Measurements from ENCODE around the gene CHCT1. TPM values are rescaled to one million over a fixed set of nuclear protein-coding genes. Genes with fewer than 3 reads are reported as not detected.

CHCT1 gene
- total RNA-seq, 1 experiment from 2014 or later = not detected

DNA sequence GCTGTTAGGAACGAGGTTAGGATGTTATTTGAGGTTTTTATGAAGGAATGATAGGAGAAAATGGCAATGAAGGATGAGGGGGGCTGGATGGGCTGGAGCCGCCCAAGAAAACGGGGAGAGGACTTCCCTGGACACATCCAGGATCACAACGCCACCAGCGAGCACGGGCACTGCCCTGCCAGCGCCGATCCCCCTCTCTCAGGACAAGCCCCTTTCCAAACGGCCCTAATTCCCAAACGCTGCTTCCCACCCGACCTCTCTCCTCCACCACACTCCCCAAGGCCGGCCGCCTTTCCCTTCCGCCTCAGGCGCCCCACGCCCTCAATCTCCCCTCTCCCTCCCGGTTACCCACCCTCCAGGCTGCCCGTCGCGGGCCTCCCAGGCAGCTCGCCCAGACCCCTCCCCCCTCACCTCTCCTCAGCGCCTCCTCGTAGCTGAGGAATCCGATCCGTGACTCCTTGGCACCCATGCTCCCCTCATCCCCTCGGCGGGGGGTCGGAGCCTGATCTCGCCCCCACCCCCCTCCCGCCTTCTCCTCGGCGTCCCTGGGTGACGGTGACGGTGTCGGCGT lies 30.7 kb upstream of the CHCT1 start:
- ChIA-PET POLR2A (interaction anchor here (0.5 to 0.7 kb wide), 2 partner anchors 71 to 78 kb away, joined by 3 to 12 read pairs; no protein-coding TSS in a partner anchor), CTCF (interaction anchor here (0.7 kb wide), 1 partner anchor 12 kb away, joined by 3 read pairs; no protein-coding TSS in a partner anchor)
- peak; percentile 70 for ATAC-seq
- intact Hi-C loops (cut with micrococcal nuclease; ENCODE audit: unreplicated experiment) (no loop called here), in situ Hi-C loops (cut with HindIII; ENCODE audit: low pct_unique_long_range_greater_than_20kb, low sequenced_read_pairs) (no loop called here)
- no peak for DNase-seq (ENCODE audit: low read depth, low spot score)
- Histone ChIP-seq H3K27ac (ENCODE audit: low read length) (peak overlapping the region; percentile 92), H3K4me1 (ENCODE audit: control insufficient read depth, insufficient read depth, low read length) (peaks cover 16% of the 10 kb centered on the region), H3K36me3 (ENCODE audit: control insufficient read depth, insufficient read depth, low read length) (peaks cover 11% of the 10 kb centered on the region), H3K4me3 (ENCODE audit: low read depth in 2 of 2, low read length in 2 of 2) (peak overlapping the region; percentile 86 to 92), H3K9me3 (ENCODE audit: control insufficient read depth, insufficient read depth, low read depth, low read length) (no peaks in the 10 kb centered on the region), H3K27me3 (ENCODE audit: control insufficient read depth, insufficient read depth, low read length) (no peaks in the 10 kb centered on the region)
- TF ChIP-seq, protein P1, sequence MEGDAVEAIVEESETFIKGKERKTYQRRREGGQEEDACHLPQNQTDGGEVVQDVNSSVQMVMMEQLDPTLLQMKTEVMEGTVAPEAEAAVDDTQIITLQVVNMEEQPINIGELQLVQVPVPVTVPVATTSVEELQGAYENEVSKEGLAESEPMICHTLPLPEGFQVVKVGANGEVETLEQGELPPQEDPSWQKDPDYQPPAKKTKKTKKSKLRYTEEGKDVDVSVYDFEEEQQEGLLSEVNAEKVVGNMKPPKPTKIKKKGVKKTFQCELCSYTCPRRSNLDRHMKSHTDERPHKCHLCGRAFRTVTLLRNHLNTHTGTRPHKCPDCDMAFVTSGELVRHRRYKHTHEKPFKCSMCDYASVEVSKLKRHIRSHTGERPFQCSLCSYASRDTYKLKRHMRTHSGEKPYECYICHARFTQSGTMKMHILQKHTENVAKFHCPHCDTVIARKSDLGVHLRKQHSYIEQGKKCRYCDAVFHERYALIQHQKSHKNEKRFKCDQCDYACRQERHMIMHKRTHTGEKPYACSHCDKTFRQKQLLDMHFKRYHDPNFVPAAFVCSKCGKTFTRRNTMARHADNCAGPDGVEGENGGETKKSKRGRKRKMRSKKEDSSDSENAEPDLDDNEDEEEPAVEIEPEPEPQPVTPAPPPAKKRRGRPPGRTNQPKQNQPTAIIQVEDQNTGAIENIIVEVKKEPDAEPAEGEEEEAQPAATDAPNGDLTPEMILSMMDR (IDR thresholded peaks at IDR 0.05) = no peak
- TF ChIP-seq SIN3A (IDR thresholded peaks at IDR 0.05; ENCODE audit: borderline replicate concordance, insufficient read depth, low read depth, low read length) = no peak
- no peak for TF ChIP-seq POLR2AphosphoS5 (IDR thresholded peaks at IDR 0.05; ENCODE audit: low read depth, low read length)
- no peak for TF ChIP-seq TCF7L2 (IDR thresholded peaks at IDR 0.05; ENCODE audit: low read depth, low read length)
- TF ChIP-seq, protein P2, sequence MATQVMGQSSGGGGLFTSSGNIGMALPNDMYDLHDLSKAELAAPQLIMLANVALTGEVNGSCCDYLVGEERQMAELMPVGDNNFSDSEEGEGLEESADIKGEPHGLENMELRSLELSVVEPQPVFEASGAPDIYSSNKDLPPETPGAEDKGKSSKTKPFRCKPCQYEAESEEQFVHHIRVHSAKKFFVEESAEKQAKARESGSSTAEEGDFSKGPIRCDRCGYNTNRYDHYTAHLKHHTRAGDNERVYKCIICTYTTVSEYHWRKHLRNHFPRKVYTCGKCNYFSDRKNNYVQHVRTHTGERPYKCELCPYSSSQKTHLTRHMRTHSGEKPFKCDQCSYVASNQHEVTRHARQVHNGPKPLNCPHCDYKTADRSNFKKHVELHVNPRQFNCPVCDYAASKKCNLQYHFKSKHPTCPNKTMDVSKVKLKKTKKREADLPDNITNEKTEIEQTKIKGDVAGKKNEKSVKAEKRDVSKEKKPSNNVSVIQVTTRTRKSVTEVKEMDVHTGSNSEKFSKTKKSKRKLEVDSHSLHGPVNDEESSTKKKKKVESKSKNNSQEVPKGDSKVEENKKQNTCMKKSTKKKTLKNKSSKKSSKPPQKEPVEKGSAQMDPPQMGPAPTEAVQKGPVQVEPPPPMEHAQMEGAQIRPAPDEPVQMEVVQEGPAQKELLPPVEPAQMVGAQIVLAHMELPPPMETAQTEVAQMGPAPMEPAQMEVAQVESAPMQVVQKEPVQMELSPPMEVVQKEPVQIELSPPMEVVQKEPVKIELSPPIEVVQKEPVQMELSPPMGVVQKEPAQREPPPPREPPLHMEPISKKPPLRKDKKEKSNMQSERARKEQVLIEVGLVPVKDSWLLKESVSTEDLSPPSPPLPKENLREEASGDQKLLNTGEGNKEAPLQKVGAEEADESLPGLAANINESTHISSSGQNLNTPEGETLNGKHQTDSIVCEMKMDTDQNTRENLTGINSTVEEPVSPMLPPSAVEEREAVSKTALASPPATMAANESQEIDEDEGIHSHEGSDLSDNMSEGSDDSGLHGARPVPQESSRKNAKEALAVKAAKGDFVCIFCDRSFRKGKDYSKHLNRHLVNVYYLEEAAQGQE (IDR thresholded peaks at IDR 0.05; ENCODE audit: insufficient read depth in 1 of 2, low read depth in 2 of 2, low read length in 1 of 2) = no peak
- BruUV-seq (replicated peaks) = no TSS peak

DNA sequence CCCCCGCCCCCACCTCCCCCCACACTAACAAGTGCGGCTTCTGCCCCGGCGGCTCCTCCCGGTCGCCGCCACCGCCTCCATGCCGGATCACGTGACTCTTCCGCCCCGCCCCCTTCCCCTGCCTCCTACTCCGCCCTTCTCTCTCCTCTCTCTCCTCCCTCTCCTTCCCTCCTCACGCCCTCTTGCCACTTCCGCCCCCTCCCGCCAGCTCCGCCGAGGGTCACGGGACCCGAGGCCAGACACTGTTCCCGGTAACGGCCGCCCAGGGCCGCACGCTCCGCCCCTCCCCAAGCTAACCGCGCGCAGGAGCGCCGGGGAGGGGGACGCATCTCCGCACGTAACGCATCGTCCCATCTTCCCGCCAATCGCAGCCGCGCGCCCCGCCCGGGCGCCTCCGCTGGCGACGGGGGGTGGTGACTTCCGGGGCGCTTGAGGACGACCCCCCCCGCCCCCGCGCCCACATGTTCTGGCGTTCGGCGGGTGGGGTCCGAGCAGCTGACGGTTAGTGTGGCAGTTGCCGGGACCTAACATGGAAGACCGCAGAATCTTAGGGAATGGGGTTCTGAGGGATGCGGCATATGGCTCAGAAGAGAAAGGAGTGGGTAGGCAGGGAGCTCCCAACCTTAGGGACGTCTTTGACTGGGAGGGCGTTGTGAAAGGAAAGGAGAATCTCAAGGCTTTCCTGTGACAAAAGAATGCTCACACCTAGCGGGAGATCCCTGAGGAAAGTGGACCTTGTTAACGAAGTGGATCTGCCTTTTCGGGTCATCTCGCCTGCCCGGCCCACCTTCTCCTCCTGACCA lies 30.0 kb upstream of the CHCT1 start, which contains the start of gene USP32:
USP32 (minus strand) TSS at position 92 of the 803 bp plus-strand sequence. CDS start 194 bp downstream, outside the sequence.
- ChIA-PET CTCF (interaction anchor here (0.7 kb wide), 1 partner anchor 13 kb away, joined by 3 read pairs; no protein-coding TSS in a partner anchor), POLR2A (interaction anchor here (0.5 to 0.7 kb wide), 4 partner anchors 20 to 643 kb away, joined by 3 to 12 read pairs (median 4); no protein-coding TSS in a partner anchor)
- in situ Hi-C loops (cut with HindIII; ENCODE audit: low pct_unique_long_range_greater_than_20kb, low sequenced_read_pairs) = no loop called here
- DNase-seq (ENCODE audit: low read depth, low spot score) = peak; percentile 82
- H3K27ac ChIP-seq (ENCODE audit: low read length) = peak within 1 kb of the TSS; percentile 99
- H3K4me1 ChIP-seq (ENCODE audit: control insufficient read depth, insufficient read depth, low read length) = peaks cover 16% of the 10 kb centered on the region
- ATAC-seq = peak; percentile 95
- BruUV-seq (replicated peaks) = no TSS peak
- no peaks in the 10 kb centered on the region for H3K27me3 ChIP-seq (ENCODE audit: control insufficient read depth, insufficient read depth, low read length)
- intact Hi-C loops (cut with micrococcal nuclease; ENCODE audit: unreplicated experiment) = no loop called here
- H3K4me3 ChIP-seq (ENCODE audit: low read depth in 2 of 2, low read length in 2 of 2) = peak within 1 kb of the TSS; percentile 86 to 92
- TF ChIP-seq TCF7L2 (IDR thresholded peaks at IDR 0.05; ENCODE audit: low read depth, low read length) = no peak; the same call in 1 of the 2 replicates
- TF ChIP-seq POLR2AphosphoS5 (IDR thresholded peaks at IDR 0.05; ENCODE audit: low read depth, low read length) = peak; percentile 92
- H3K9me3 ChIP-seq (ENCODE audit: control insufficient read depth, insufficient read depth, low read depth, low read length) = no peaks in the 10 kb centered on the region
- H3K36me3 ChIP-seq (ENCODE audit: control insufficient read depth, insufficient read depth, low read length) = peaks cover 11% of the 10 kb centered on the region; the same call in 1 of the 2 replicates

Measured in Panc1 (cell line).